Loucy (cell line): ENCODE measurements around the gene SLC7A11.
A peak's percentile ranks its signal among the peaks of the same experiment; 100 is the strongest.

ENCODE experiments used
- H2AFZ ChIP-seq: fragments of 200-600 bp; sonication (generic); 2 replicates; pipeline ENCODE4 v1.6.0; 2016; ENCODE audit warnings: antibody characterized with exemption, mild to moderate bottlenecking, low read length, moderate library complexity
- H3F3A ChIP-seq: fragments of 200-600 bp; 2 replicates; pipeline ENCODE4 v1.6.0; 2016; ENCODE audit warnings: antibody characterized with exemption, low read depth, mild to moderate bottlenecking
- H3K27me3 ChIP-seq: fragments of 200-600 bp; sonication (generic); 2 replicates; pipeline ENCODE4 v1.6.1; 2014; ENCODE audit warnings: low read length, mild to moderate bottlenecking; ENCODE audit not compliant: insufficient read depth, poor library complexity, severe bottlenecking
- H3K36me3 ChIP-seq: fragments of 200-600 bp; sonication (generic); 2 replicates; pipeline ENCODE4 v1.6.1; 2016; ENCODE audit warnings: low read length; ENCODE audit not compliant: insufficient read depth
- H3K4me1 ChIP-seq: fragments of 200-600 bp; sonication (generic); 2 replicates; pipeline ENCODE4 v1.5.1; 2014; ENCODE audit warnings: low read length, mild to moderate bottlenecking; ENCODE audit not compliant: insufficient read depth, poor library complexity, severe bottlenecking
- H3K4me2 ChIP-seq: fragments of 200-600 bp; sonication (generic); 2 replicates; pipeline ENCODE4 v1.6.0; 2014; ENCODE audit warnings: antibody characterized with exemption, low read length, low read depth, mild to moderate bottlenecking; ENCODE audit not compliant: poor library complexity, severe bottlenecking
- H3K4me3 ChIP-seq: fragments of 200-600 bp; sonication (generic); 2 replicates; pipeline ENCODE4 v1.5.1; 2014; ENCODE audit warnings: low read length, mild to moderate bottlenecking, mixed read lengths; ENCODE audit not compliant: poor library complexity, severe bottlenecking
- H3K79me2 ChIP-seq: fragments of 200-600 bp; sonication (generic); 2 replicates; pipeline ENCODE4 v1.6.1; 2014; ENCODE audit warnings: low read length; ENCODE audit not compliant: insufficient read depth
- H3K9ac ChIP-seq: fragments of 200-600 bp; sonication (generic); 2 replicates; pipeline ENCODE4 v1.6.0; 2014; ENCODE audit warnings: mild to moderate bottlenecking, low read depth, low read length, moderate library complexity; ENCODE audit not compliant: poor library complexity, severe bottlenecking
- H3K9me2 ChIP-seq: fragments of 200-600 bp; sonication (generic); replicated peaks from 2 replicates; pipeline ENCODE4 v1.6.1; 2016; ENCODE audit warnings: low read depth, low read length, mixed read lengths
- H3K9me3 ChIP-seq: fragments of 200-600 bp; sonication (generic); 2 replicates; pipeline ENCODE4 v1.6.1; 2014; ENCODE audit warnings: mild to moderate bottlenecking, antibody characterized with exemption, low read length, low read depth; ENCODE audit not compliant: insufficient read depth
- H4K20me1 ChIP-seq: fragments of 200-600 bp; sonication (generic); 2 replicates; pipeline ENCODE4 v1.6.0; 2014; ENCODE audit warnings: antibody characterized with exemption, low read length, mild to moderate bottlenecking; ENCODE audit not compliant: insufficient read depth, poor library complexity, severe bottlenecking
- EZH2phosphoT487 ChIP-seq: fragments of 200-600 bp; IDR thresholded peaks from 2 replicates; pipeline ENCODE4 v1.6.1; 2018; ENCODE audit warnings: antibody characterized with exemption, mild to moderate bottlenecking, moderate library complexity, borderline replicate concordance
- TF ChIP-seq, protein P1 (sequence below): fragments of 200-600 bp; sonication (generic); conservative IDR thresholded peaks from 2 replicates; pipeline ENCODE4 v1.5.1; 2014; ENCODE audit warnings: mild to moderate bottlenecking, antibody characterized with exemption, low read length

The SLC7A11 gene

GRCh38 chr4:138256608-138257007 is 14.5 kb upstream of the SLC7A11 start:
- Histone ChIP-seq H3K4me3 (no peak overlapping the region), H3K9ac (no peak overlapping the region), H3K4me1 (peaks cover 5% of the 10 kb centered on the region), H3K4me2 (no peak overlapping the region), H2AFZ (no peak overlapping the region), H3K79me2 (no peaks in the 10 kb centered on the region), H3F3A (no peaks in the 10 kb centered on the region), H3K36me3 (no peaks in the 10 kb centered on the region), H3K27me3 (no peaks in the 10 kb centered on the region), H3K9me2 (no peaks in the 10 kb centered on the region), H4K20me1 (no peaks in the 10 kb centered on the region), H3K9me3 (no peaks in the 10 kb centered on the region)
- no peak for TF ChIP-seq EZH2phosphoT487
- TF ChIP-seq, protein P1, sequence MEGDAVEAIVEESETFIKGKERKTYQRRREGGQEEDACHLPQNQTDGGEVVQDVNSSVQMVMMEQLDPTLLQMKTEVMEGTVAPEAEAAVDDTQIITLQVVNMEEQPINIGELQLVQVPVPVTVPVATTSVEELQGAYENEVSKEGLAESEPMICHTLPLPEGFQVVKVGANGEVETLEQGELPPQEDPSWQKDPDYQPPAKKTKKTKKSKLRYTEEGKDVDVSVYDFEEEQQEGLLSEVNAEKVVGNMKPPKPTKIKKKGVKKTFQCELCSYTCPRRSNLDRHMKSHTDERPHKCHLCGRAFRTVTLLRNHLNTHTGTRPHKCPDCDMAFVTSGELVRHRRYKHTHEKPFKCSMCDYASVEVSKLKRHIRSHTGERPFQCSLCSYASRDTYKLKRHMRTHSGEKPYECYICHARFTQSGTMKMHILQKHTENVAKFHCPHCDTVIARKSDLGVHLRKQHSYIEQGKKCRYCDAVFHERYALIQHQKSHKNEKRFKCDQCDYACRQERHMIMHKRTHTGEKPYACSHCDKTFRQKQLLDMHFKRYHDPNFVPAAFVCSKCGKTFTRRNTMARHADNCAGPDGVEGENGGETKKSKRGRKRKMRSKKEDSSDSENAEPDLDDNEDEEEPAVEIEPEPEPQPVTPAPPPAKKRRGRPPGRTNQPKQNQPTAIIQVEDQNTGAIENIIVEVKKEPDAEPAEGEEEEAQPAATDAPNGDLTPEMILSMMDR = no peak

GRCh38 chr4:138255917-138256597 is 13.9 kb upstream of the SLC7A11 start:
- H3K79me2 ChIP-seq = no peaks in the 10 kb centered on the region
- H3K9ac ChIP-seq = no peak overlapping the region
- H3K9me2 ChIP-seq = no peaks in the 10 kb centered on the region
- H3K4me3 ChIP-seq = no peak overlapping the region
- H3K4me2 ChIP-seq = no peak overlapping the region
- H2AFZ ChIP-seq = peak overlapping the region; percentile 57; the same call in 1 of the 2 replicates
- H4K20me1 ChIP-seq = no peaks in the 10 kb centered on the region
- H3K9me3 ChIP-seq = no peaks in the 10 kb centered on the region
- peaks cover 5% of the 10 kb centered on the region for H3K4me1 ChIP-seq
- no peaks in the 10 kb centered on the region for H3K27me3 ChIP-seq
- H3K36me3 ChIP-seq = no peaks in the 10 kb centered on the region
- H3F3A ChIP-seq = no peaks in the 10 kb centered on the region
- TF ChIP-seq, protein P1 = no peak
- TF ChIP-seq EZH2phosphoT487 = no peak

DNA sequence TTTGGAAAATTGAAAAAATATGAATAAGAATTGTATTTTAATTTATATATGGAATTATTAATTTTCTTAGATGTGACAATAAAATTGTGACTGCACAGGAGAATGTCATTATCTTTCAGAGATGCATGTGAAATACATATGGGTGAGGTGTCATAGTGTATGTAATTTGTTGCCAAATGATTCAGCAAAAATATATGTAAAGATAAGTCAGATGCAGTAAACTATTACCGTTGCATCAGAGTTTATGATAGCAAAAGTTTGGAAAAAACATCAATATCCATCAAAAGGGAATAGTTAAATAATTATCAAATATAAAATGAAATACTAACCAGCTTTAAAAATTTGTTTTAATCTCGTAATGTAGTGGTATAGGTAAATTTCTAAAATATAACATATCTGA is 10.4 kb upstream of the SLC7A11 start:
- Histone ChIP-seq H4K20me1 (no peaks in the 10 kb centered on the region), H3K9me3 (no peaks in the 10 kb centered on the region), H3K27me3 (no peaks in the 10 kb centered on the region), H3F3A (no peaks in the 10 kb centered on the region), H3K9ac (no peak overlapping the region), H3K4me3 (no peak overlapping the region), H2AFZ (no peak overlapping the region), H3K36me3 (no peaks in the 10 kb centered on the region), H3K79me2 (no peaks in the 10 kb centered on the region), H3K9me2 (no peaks in the 10 kb centered on the region), H3K4me2 (no peak overlapping the region), H3K4me1 (no peaks in the 10 kb centered on the region)
- TF ChIP-seq, protein P1 = no peak
- TF ChIP-seq EZH2phosphoT487 = no peak
